GM12801 (cell line): ENCODE measurements around the gene ZNF419.
"Not testable (repeated sequence)": the region's sequence is repeated elsewhere in the genome, so short reads cannot be mapped to it uniquely, and the experiment has no call there.

Experiments used
- TF ChIP-seq, protein P1 (sequence below): IDR thresholded peaks from one replicate; pipeline ENCODE4 v1.5.1; 2011; ENCODE audit warnings: control low read depth; ENCODE audit not compliant: insufficient read length; ENCODE audit errors: extremely low read depth

ZNF419 gene

GRCh38 chr19:57487477-57488298 is at the start of gene ZNF419:
Gene ZNF419 (plus strand): TSS chr19:57487750. CDS start chr19:57487951, 201 bp downstream.
- TF ChIP-seq, protein P1, sequence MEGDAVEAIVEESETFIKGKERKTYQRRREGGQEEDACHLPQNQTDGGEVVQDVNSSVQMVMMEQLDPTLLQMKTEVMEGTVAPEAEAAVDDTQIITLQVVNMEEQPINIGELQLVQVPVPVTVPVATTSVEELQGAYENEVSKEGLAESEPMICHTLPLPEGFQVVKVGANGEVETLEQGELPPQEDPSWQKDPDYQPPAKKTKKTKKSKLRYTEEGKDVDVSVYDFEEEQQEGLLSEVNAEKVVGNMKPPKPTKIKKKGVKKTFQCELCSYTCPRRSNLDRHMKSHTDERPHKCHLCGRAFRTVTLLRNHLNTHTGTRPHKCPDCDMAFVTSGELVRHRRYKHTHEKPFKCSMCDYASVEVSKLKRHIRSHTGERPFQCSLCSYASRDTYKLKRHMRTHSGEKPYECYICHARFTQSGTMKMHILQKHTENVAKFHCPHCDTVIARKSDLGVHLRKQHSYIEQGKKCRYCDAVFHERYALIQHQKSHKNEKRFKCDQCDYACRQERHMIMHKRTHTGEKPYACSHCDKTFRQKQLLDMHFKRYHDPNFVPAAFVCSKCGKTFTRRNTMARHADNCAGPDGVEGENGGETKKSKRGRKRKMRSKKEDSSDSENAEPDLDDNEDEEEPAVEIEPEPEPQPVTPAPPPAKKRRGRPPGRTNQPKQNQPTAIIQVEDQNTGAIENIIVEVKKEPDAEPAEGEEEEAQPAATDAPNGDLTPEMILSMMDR, result not testable (repeated sequence)

- TF ChIP-seq, protein P1, result no peak
These were observed 49.6 kb upstream of the ZNF419 start for GRCh38 chr19:57437931-57438330.

- TF ChIP-seq, protein P1, result no peak
These were observed 48.6 kb upstream of the ZNF419 start for GRCh38 chr19:57438925-57439324.

DNA sequence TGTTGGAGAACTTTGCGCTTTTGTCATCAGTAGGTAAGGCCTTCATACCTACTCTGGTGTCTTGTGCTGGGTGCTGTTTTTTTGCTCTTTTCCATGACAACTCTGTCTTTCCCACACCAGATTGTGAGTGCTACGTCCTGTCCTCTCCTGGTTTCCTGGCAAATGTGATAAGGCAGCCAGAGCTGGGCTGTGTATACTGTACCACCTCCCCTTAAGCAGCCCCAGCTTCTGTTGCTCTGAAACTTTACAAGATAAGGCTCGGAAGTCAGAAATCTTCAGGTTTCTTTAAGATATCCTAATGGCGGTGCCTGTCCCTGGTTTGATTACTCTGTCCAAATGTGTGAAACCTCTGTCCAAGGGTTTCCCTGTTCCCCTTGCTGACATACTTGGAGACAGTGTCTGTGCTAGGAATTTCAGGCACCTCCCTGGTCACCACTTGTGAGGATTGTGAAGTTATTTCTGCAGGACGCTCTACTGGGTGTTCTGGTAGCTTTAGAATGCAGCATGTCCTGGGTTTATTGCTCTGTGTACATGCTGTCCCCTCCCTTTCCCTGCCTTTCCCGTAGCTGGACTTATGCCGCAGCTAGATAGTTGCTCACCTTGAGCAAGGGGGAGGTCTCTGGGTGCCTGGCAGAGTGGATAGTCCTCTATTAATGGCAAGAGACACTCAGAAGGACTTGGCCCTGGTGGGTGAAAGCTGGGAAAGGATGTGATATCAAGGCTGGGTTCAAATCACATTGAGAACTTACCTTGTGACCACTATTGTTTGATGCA is 45.4 kb upstream of the ZNF419 start:
- TF ChIP-seq, protein P1, result no peak

GRCh38 chr19:57443121-57443696 is 44.3 kb upstream of the ZNF419 start:
- TF ChIP-seq, protein P1, result no peak

GRCh38 chr19:57452307-57452706 is 35.2 kb upstream of the ZNF419 start:
- TF ChIP-seq, protein P1, result no peak
